NCI-H1105 (cell line): ENCODE data around the gene SLC12A4.
"Not testable (repeated sequence)": the region's sequence is repeated elsewhere in the genome, so short reads cannot be mapped to it uniquely, and the experiment has no call there.

ENCODE experiments used
- DNase-seq: peaks from one replicate; lab custom pipeline; 2025; lab: John Stamatoyannopoulos, UW

SLC12A4 gene

GRCh38 chr16:67968400-67969253 is at the start of gene SLC12A4:
TSS of gene SLC12A4 (minus strand) at chr16:67968637. CDS start at chr16:67968553, 84 bp downstream.
- DNase-seq: peak; percentile 41

GRCh38 chr16:68015681-68016080 is 47.2 kb upstream of the SLC12A4 start, which contains the start of gene DPEP2NB:
TSS of gene DPEP2NB (minus strand) at chr16:68015911. CDS start at chr16:68015770, 141 bp downstream.
- DNase-seq: no peak

GRCh38 chr16:68013440-68013839 is 45.0 kb upstream of the SLC12A4 start:
- DNase-seq: no peak

- DNase-seq: not testable (repeated sequence)
Observed at GRCh38 chr16:68009872-68010271, 41.4 kb upstream of the SLC12A4 start.

- no peak for DNase-seq
Observed at GRCh38 chr16:68009157-68009735, 40.8 kb upstream of the SLC12A4 start.

- DNase-seq: no peak
Observed at GRCh38 chr16:68005786-68006286, 37.4 kb upstream of the SLC12A4 start.

- no peak for DNase-seq
Observed at GRCh38 chr16:68005211-68005610, 36.8 kb upstream of the SLC12A4 start.

- DNase-seq: no peak
Observed at GRCh38 chr16:68003031-68003430, 34.6 kb upstream of the SLC12A4 start.

- DNase-seq: no peak
Observed at GRCh38 chr16:68000450-68000849, 32.0 kb upstream of the SLC12A4 start.

- DNase-seq: no peak
Observed at GRCh38 chr16:67999985-68000384, 31.5 kb upstream of the SLC12A4 start.

GRCh38 chr16:67998779-67999688 is 30.6 kb upstream of the SLC12A4 start, which contains the start of gene DPEP2:
TSS of gene DPEP2 (minus strand) at chr16:67999484. CDS start at chr16:67993212, 6,272 bp downstream.
- DNase-seq: not testable (repeated sequence)

- not testable (repeated sequence) for DNase-seq
Observed at GRCh38 chr16:67998231-67998778, 29.9 kb upstream of the SLC12A4 start.

- DNase-seq: no peak
Observed at GRCh38 chr16:67996666-67997065, 28.2 kb upstream of the SLC12A4 start.

GRCh38 chr16:67995423-67995822 is 27.0 kb upstream of the SLC12A4 start:
- no peak for DNase-seq

GRCh38 chr16:67994040-67994408 is 25.6 kb upstream of the SLC12A4 start:
- not testable (repeated sequence) for DNase-seq

- peak; percentile 40 for DNase-seq
Observed at GRCh38 chr16:67993207-67994039, 25.0 kb upstream of the SLC12A4 start.

GRCh38 chr16:67992661-67993206 is 24.3 kb upstream of the SLC12A4 start:
- DNase-seq: no peak

GRCh38 chr16:67990018-67990386 is 21.6 kb upstream of the SLC12A4 start:
- DNase-seq: no peak

- DNase-seq: no peak
Observed at GRCh38 chr16:67989322-67990017, 21.0 kb upstream of the SLC12A4 start.

- no peak for DNase-seq
Observed at GRCh38 chr16:67988675-67989074, 20.2 kb upstream of the SLC12A4 start.
